CD4-positive, alpha-beta T cell (primary cell): ENCODE results near the gene NRXN2. TPM values are rescaled to one million over a fixed set of nuclear protein-coding genes. Genes with fewer than 3 reads are reported as not detected.

Source experiments
- ATAC-seq: fragments of 200-7000 bp; cut with Tn5 transposase; one replicate; pipeline ENCODE4 v1.10.0; 2022; ENCODE audit warnings: mild to moderate bottlenecking; ENCODE audit not compliant: poor library complexity
- CTCF ChIA-PET: fragments of 350-600 bp; sonication (Branson Sonifier 250); formaldehyde crosslinking; loops from one replicate; lab custom pipeline; 2021; ENCODE audit warnings: antibody characterized with exemption, inconsistent platforms; lab: Charles Lee
- POLR2A ChIA-PET: fragments of 350-600 bp; sonication (Branson Sonifier 250); formaldehyde crosslinking; loops from one replicate; lab custom pipeline; 2021; ENCODE audit warnings: antibody characterized with exemption, inconsistent platforms; lab: Charles Lee
- DNase-seq, 14 experiments: peaks; one replicate each; pipeline ENCODE4 v3.0.0-alpha.2; 2013 to 2020; ENCODE audit warnings: mixed read lengths in 2 of 14
- H3K27ac ChIP-seq, 2 donors: one replicate each; pipeline versions ENCODE4 v1.5.1 to v1.7.0; 2013; ENCODE audit warnings: low read length in 2 of 2, low read depth in 1 of 2, mild to moderate bottlenecking in 1 of 2
- H3K27me3 ChIP-seq, 2 experiments: 1 replicate in 1 of 2; 2 replicates in 1 of 2; pipeline versions ENCODE4 v1.6.1 to v1.7.0; 2013; ENCODE audit warnings: low read length in 2 of 2, control low read depth in 1 of 2, mild to moderate bottlenecking in 1 of 2, moderate library complexity in 1 of 2; ENCODE audit not compliant: insufficient read depth in 2 of 2, control insufficient read depth in 1 of 2
- H3K36me3 ChIP-seq: one replicate; pipeline ENCODE4 v1.6.1; 2013; ENCODE audit warnings: low read length, control low read depth; ENCODE audit not compliant: insufficient read depth
- H3K4me1 ChIP-seq: one replicate; pipeline ENCODE4 v1.6.1; 2013; ENCODE audit warnings: low read length, control low read depth; ENCODE audit not compliant: insufficient read depth
- H3K4me3 ChIP-seq: one replicate; pipeline ENCODE4 v1.5.1; 2013; ENCODE audit warnings: mild to moderate bottlenecking, low read length, moderate library complexity
- H3K9me3 ChIP-seq, 2 experiments: 1 replicate in 1 of 2; 2 replicates in 1 of 2; pipeline versions ENCODE4 v1.6.1 to v1.7.0; 2013; ENCODE audit warnings: low read length in 2 of 2, mild to moderate bottlenecking in 2 of 2, control low read depth in 1 of 2, moderate library complexity in 1 of 2; ENCODE audit not compliant: control insufficient read depth in 1 of 2, insufficient read depth in 1 of 2
- H3K27ac Mint-ChIP-seq: one replicate; pipeline ENCODE4 v1.8.0; 2020; ENCODE audit warnings: mixed read lengths
- H3K27me3 Mint-ChIP-seq: one replicate; pipeline ENCODE4 v1.8.0; 2021; ENCODE audit warnings: mixed read lengths
- H3K36me3 Mint-ChIP-seq: one replicate; pipeline ENCODE4 v1.8.0; 2021; ENCODE audit warnings: low read depth, mixed read lengths
- H3K4me1 Mint-ChIP-seq: one replicate; pipeline ENCODE4 v1.8.0; 2021; ENCODE audit warnings: low read depth, mixed read lengths
- H3K4me3 Mint-ChIP-seq: one replicate; pipeline ENCODE4 v1.8.0; 2020; ENCODE audit warnings: mild to moderate bottlenecking, mixed read lengths
- H3K9me3 Mint-ChIP-seq: one replicate; pipeline ENCODE4 v1.8.0; 2020; ENCODE audit warnings: mixed read lengths
- intact Hi-C, 2 experiments: fragments of 100-400 bp; cut with DNase I in 1 of 2; cut with micrococcal nuclease in 1 of 2; formaldehyde crosslinking; loops; one replicate each; pipeline versions ENCODE4 v1.15.1 to v1.9.0; 2023 to 2025; cut with DNase I, micrococcal nuclease
- total RNA-seq, 174 experiments: library from RNA in 2 of 174; stranded (reverse) in 2 of 174; gene quantifications; one replicate each; pipeline ENCODE4 v1.2.3 and lab custom pipeline; 2021 to 2026
- TF ChIP-seq, protein P1 (sequence below): fragments of 200-600 bp; IDR thresholded peaks from one replicate; pipeline ENCODE4 v1.8.0; 2022; ENCODE audit warnings: antibody characterized with exemption, mild to moderate bottlenecking

NRXN2 gene
- total RNA-seq, 2 experiments from 2014 or later, result 0.05 to 0.31 TPM

DNA sequence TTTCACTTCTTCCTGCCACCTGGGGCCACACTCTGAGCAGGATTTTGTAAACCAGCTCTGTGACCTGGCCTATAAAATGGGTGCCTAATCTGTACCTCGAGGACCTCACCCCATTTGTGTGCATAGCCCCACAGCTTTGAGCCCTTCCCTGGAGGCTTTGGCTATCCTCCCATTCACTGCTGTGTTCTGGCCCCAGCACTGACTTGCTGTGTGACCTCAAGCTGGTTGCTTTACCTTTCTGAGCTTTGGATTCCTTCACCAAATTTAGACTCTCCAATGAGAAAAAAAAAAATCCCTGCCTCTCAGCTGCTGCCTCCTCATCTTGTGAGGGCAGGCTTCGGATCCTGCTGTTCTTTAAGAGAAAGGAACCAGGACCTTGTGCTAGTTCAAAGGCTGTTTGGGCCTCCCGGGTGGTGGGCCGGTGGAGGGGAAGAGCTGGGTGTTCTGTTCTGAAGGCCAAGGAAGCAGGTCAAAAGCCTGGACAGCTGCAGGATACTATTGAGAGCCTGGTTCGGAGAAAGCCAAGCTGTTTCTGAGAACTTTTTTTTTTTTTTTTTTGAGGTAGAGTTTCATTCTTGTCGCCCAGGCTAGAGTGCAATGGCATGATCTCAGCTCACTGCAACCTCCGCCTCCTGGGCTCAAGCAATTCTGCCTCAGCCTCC is 37.9 kb upstream of the NRXN2 start:
- peaks cover 53% of the 10 kb centered on the region for H3K36me3 ChIP-seq
- no peaks in the 10 kb centered on the region for H3K27me3 ChIP-seq
- no peak overlapping the region for H3K4me3 ChIP-seq
- TF ChIP-seq, protein P1, sequence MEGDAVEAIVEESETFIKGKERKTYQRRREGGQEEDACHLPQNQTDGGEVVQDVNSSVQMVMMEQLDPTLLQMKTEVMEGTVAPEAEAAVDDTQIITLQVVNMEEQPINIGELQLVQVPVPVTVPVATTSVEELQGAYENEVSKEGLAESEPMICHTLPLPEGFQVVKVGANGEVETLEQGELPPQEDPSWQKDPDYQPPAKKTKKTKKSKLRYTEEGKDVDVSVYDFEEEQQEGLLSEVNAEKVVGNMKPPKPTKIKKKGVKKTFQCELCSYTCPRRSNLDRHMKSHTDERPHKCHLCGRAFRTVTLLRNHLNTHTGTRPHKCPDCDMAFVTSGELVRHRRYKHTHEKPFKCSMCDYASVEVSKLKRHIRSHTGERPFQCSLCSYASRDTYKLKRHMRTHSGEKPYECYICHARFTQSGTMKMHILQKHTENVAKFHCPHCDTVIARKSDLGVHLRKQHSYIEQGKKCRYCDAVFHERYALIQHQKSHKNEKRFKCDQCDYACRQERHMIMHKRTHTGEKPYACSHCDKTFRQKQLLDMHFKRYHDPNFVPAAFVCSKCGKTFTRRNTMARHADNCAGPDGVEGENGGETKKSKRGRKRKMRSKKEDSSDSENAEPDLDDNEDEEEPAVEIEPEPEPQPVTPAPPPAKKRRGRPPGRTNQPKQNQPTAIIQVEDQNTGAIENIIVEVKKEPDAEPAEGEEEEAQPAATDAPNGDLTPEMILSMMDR, result no peak
- intact Hi-C loops, result no loop called here
- DNase-seq (peak in 1 of 14 experiments; percentile 31), ATAC-seq (no peak)
- H3K4me1 ChIP-seq, result peaks cover 89% of the 10 kb centered on the region
- H3K27ac ChIP-seq, result peak overlapping the region; percentile 8 to 34
- H3K36me3 Mint-ChIP-seq, result peaks cover 50% of the 10 kb centered on the region
- ChIA-PET POLR2A (interaction anchor here (0.6 to 15.0 kb wide), 10 partner anchors 14 to 87 kb away, joined by 3 to 634 read pairs (median 3); partner anchors contain the start of genes MAP4K2, MEN1, RASGRP2 and SF1), CTCF (interaction anchor here (0.6 to 5.9 kb wide), 6 partner anchors 11 to 114 kb away, joined by 3 to 45 read pairs (median 4); partner anchors contain the start of gene RASGRP2)
- H3K27me3 Mint-ChIP-seq, result no peaks in the 10 kb centered on the region
- no peaks in the 10 kb centered on the region for H3K9me3 ChIP-seq
- H3K4me3 Mint-ChIP-seq, result peak overlapping the region; percentile 72
- no peaks in the 10 kb centered on the region for H3K9me3 Mint-ChIP-seq
- peak overlapping the region; percentile 85 for H3K27ac Mint-ChIP-seq
- peaks cover 68% of the 10 kb centered on the region for H3K4me1 Mint-ChIP-seq

DNA sequence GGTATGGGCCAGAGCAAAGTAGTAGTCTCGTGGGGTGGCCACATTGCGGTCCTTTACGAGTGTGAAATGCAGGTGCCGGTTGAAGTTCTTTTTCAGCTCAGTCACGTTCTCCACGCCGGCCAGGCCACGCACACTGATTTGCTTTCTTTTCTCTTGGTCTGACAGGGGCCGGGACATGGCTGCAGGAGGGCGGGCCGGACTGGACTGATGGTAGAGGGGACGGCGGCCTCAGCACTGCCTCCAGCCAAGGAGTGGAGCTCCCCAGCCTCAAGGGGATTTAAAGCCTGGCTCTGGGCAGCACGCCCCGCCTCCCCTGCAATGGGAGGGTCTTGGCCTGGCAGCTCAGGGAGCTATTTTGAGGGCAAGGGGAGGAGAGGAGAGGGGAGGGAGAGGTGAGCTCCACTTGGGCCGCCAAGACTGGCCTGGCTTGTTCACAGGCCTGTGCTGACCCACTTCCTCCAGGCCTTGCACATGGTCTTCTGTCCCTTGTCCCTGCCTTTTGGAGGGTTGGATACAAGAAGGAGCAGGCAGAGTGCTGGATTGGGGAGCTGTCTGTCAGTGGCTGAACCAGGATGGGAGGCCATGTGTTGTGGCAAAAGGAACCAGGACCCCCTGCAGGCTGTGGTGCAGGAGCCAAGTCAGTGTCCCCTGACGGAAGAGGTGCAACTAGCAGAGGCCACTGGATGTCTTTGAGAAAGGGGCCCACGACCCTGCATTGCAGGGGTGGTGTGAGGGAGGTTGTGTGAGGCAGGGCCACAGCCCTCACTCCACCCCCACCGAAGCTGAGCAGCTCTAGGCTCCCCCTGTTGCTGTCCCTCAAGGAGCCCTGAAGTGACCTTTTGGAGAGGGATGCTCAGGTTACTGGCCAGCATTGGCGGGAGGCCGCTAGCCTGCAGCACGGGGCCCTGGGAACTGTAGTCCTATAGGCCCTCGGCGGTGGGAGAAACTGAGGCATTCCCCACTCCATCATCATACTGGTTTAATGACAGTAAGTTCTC is 37.0 kb upstream of the NRXN2 start, which contains the start of gene PYGM:
Gene PYGM (minus strand): TSS at position 253 of the 998 bp plus-strand sequence. CDS start 76 bp downstream, at position 177.
- Histone ChIP-seq H3K27me3 (no peaks in the 10 kb centered on the region), H3K9me3 (no peaks in the 10 kb centered on the region), H3K4me1 (peaks cover 85% of the 10 kb centered on the region), H3K36me3 (peaks cover 46% of the 10 kb centered on the region), H3K4me3 (no peak within 1 kb of the TSS), H3K27ac (peak within 1 kb of the TSS in 1 of 2 donors; percentile 34)
- Mint-ChIP-seq H3K27ac (peak within 1 kb of the TSS; percentile 85), H3K4me1 (peaks cover 59% of the 10 kb centered on the region), H3K9me3 (no peaks in the 10 kb centered on the region), H3K27me3 (no peaks in the 10 kb centered on the region), H3K4me3 (peak within 1 kb of the TSS; percentile 72), H3K36me3 (peaks cover 42% of the 10 kb centered on the region)
- ChIA-PET CTCF (interaction anchor here (1.0 to 5.9 kb wide), 4 partner anchors 10 to 72 kb away, joined by 3 to 45 read pairs (median 4); partner anchors contain the start of gene RASGRP2), POLR2A (interaction anchor here (1.0 to 15.0 kb wide), 8 partner anchors 13 to 84 kb away, joined by 3 to 634 read pairs (median 4); partner anchors contain the start of genes RASGRP2 and SF1)
- intact Hi-C loops, result no loop called here
- TF ChIP-seq, protein P1, result no peak
- ATAC-seq (no peak), DNase-seq (peak in 2 of 14 experiments; percentile 34 to 44)
